ENCODE data around the gene LILRB1. TPM values are rescaled to one million over a fixed set of nuclear protein-coding genes. Genes with fewer than 3 reads are reported as not detected.

The LILRB1 gene
- total RNA-seq, 1 experiment from 2014 or later, result not detected

GRCh38 chr19:54662730-54663129 is 32.4 kb downstream of the LILRB1 start, which contains the start of gene LILRB4:
LILRB4 (plus strand) TSS chr19:54662985; CDS start chr19:54663034, 49 bp downstream.
- Mint-ChIP-seq H3K4me3 (ENCODE audit: low read depth, unreplicated experiment) (no peak within 1 kb of the TSS), H3K9me3 (ENCODE audit: low read depth, unreplicated experiment) (peaks cover 5% of the 10 kb centered on the region), H3K27ac (ENCODE audit: unreplicated experiment) (no peak within 1 kb of the TSS), H3K4me1 (ENCODE audit: low read depth, unreplicated experiment) (no peaks in the 10 kb centered on the region), H3K36me3 (ENCODE audit: insufficient read depth, unreplicated experiment) (no peaks in the 10 kb centered on the region), H3K27me3 (ENCODE audit: unreplicated experiment) (peaks cover 77% of the 10 kb centered on the region)
- BruUV-seq (replicated peaks), result no TSS peak
- intact Hi-C loops (cut with micrococcal nuclease; ENCODE audit: unreplicated experiment), result no loop called here
- TF ChIP-seq, protein P1, sequence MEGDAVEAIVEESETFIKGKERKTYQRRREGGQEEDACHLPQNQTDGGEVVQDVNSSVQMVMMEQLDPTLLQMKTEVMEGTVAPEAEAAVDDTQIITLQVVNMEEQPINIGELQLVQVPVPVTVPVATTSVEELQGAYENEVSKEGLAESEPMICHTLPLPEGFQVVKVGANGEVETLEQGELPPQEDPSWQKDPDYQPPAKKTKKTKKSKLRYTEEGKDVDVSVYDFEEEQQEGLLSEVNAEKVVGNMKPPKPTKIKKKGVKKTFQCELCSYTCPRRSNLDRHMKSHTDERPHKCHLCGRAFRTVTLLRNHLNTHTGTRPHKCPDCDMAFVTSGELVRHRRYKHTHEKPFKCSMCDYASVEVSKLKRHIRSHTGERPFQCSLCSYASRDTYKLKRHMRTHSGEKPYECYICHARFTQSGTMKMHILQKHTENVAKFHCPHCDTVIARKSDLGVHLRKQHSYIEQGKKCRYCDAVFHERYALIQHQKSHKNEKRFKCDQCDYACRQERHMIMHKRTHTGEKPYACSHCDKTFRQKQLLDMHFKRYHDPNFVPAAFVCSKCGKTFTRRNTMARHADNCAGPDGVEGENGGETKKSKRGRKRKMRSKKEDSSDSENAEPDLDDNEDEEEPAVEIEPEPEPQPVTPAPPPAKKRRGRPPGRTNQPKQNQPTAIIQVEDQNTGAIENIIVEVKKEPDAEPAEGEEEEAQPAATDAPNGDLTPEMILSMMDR (IDR thresholded peaks at IDR 0.05; ENCODE audit: unreplicated experiment), result no peak
- CTCF ChIA-PET, result no interaction called here
- no peak for DNase-seq

- Mint-ChIP-seq H3K4me1 (ENCODE audit: low read depth, unreplicated experiment) (no peaks in the 10 kb centered on the region), H3K9me3 (ENCODE audit: low read depth, unreplicated experiment) (no peaks in the 10 kb centered on the region), H3K27ac (ENCODE audit: unreplicated experiment) (no peak overlapping the region), H3K36me3 (ENCODE audit: insufficient read depth, unreplicated experiment) (no peaks in the 10 kb centered on the region), H3K27me3 (ENCODE audit: unreplicated experiment) (peaks cover 78% of the 10 kb centered on the region), H3K4me3 (ENCODE audit: low read depth, unreplicated experiment) (no peak overlapping the region)
- DNase-seq, result no peak
- CTCF ChIA-PET, result no interaction called here
- BruUV-seq (replicated peaks), result no TSS peak
- intact Hi-C loops (cut with micrococcal nuclease; ENCODE audit: unreplicated experiment), result no loop called here
- TF ChIP-seq, protein P1 (IDR thresholded peaks at IDR 0.05; ENCODE audit: unreplicated experiment), result no peak
Observed at GRCh38 chr19:54665530-54665929, 35.2 kb downstream of the LILRB1 start.

GRCh38 chr19:54667217-54667616 is 36.9 kb downstream of the LILRB1 start:
- no peak for DNase-seq
- BruUV-seq (replicated peaks), result no TSS peak
- TF ChIP-seq, protein P1 (IDR thresholded peaks at IDR 0.05; ENCODE audit: unreplicated experiment), result no peak
- Mint-ChIP-seq H3K36me3 (ENCODE audit: insufficient read depth, unreplicated experiment) (no peaks in the 10 kb centered on the region), H3K4me1 (ENCODE audit: low read depth, unreplicated experiment) (no peaks in the 10 kb centered on the region), H3K9me3 (ENCODE audit: low read depth, unreplicated experiment) (no peaks in the 10 kb centered on the region), H3K27ac (ENCODE audit: unreplicated experiment) (no peak overlapping the region), H3K27me3 (ENCODE audit: unreplicated experiment) (peaks cover 74% of the 10 kb centered on the region), H3K4me3 (ENCODE audit: low read depth, unreplicated experiment) (no peak overlapping the region)
- CTCF ChIA-PET, result no interaction called here
- intact Hi-C loops (cut with micrococcal nuclease; ENCODE audit: unreplicated experiment), result no loop called here

DNA sequence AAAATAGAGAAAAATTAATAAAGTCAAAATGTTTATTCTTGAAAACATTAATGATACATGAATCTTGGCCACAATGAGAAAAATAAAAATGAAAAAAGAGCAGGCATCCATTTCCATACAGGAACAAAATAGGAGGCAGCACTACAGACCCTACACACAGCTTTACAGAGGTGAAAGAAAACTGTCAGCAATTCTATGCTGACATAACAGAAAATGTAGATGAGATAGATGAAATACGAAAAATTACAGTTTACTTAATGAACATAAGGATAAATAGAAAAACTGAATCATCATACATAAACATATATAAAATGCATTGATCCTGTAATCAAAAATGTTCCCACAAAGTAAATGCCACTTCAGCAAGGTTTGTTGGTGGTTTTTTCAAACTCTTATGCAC is 38.1 kb downstream of the LILRB1 start:
- no peaks in the 10 kb centered on the region for H3K4me1 Mint-ChIP-seq (ENCODE audit: low read depth, unreplicated experiment)
- TF ChIP-seq, protein P1 (IDR thresholded peaks at IDR 0.05; ENCODE audit: unreplicated experiment), result no peak
- CTCF ChIA-PET, result no interaction called here
- no peak for DNase-seq
- H3K4me3 Mint-ChIP-seq (ENCODE audit: low read depth, unreplicated experiment), result no peak overlapping the region
- no TSS peak for BruUV-seq (replicated peaks)
- no peaks in the 10 kb centered on the region for H3K9me3 Mint-ChIP-seq (ENCODE audit: low read depth, unreplicated experiment)
- H3K27ac Mint-ChIP-seq (ENCODE audit: unreplicated experiment), result no peak overlapping the region
- H3K36me3 Mint-ChIP-seq (ENCODE audit: insufficient read depth, unreplicated experiment), result no peaks in the 10 kb centered on the region
- H3K27me3 Mint-ChIP-seq (ENCODE audit: unreplicated experiment), result peaks cover 68% of the 10 kb centered on the region
- intact Hi-C loops (cut with micrococcal nuclease; ENCODE audit: unreplicated experiment), result no loop called here

Measured in Calu3 (cell line).